SK-N-SH (cell line): Measurements from ENCODE around the gene SPTBN5. TPM values are rescaled to one million over a fixed set of nuclear protein-coding genes. Genes with fewer than 3 reads are reported as not detected.

Source experiments
- CTCF ChIA-PET: fragments of 300-600, 350-600 bp; formaldehyde crosslinking; extraction: SDS; loops from one replicate; lab custom pipeline; 2021; lab: Yijun Ruan, JAX
- POLR2A ChIA-PET: fragments of 350-600 bp; sonication (Branson Sonifier 250); formaldehyde crosslinking; extraction: SDS; loops from one replicate; lab custom pipeline; 2020; ENCODE audit warnings: antibody characterized with exemption, inconsistent platforms; lab: Yijun Ruan, JAX
- DNase-seq: peaks from one replicate; pipeline ENCODE4 v3.0.0; 2012
- H2AFZ ChIP-seq: fragments of 200-600 bp; sonication (generic); 2 replicates; pipeline ENCODE4 v1.8.1; 2016; ENCODE audit warnings: antibody characterized with exemption, mild to moderate bottlenecking, low read depth
- H3F3A ChIP-seq: fragments of 200-600 bp; sonication (generic); replicated peaks from 2 replicates; pipeline ENCODE3; 2016; ENCODE audit warnings: antibody characterized with exemption, mild to moderate bottlenecking; ENCODE audit not compliant: insufficient read depth
- H3K27ac ChIP-seq, 2 experiments: fragments of 200-500 bp in 1 of 2; fragments of 200-600 bp in 1 of 2; sonication (Bioruptor generic) in 1 of 2; sonication (generic), shearing (Covaris generic) in 1 of 2; 2 replicates each; pipeline versions ENCODE4 v1.5.1 to v1.6.1; 2014 to 2016; ENCODE audit warnings: low read depth in 2 of 2, inconsistent platforms in 1 of 2, low read length in 1 of 2, mild to moderate bottlenecking in 1 of 2, mixed read lengths in 1 of 2
- H3K27me3 ChIP-seq: fragments of 200-600 bp; sonication (generic), shearing (Covaris generic); 2 replicates; pipeline ENCODE4 v1.6.1; 2016; ENCODE audit warnings: mixed run types; ENCODE audit not compliant: insufficient read depth
- H3K36me3 ChIP-seq, 2 experiments: fragments of 200-500 bp in 1 of 2; fragments of 200-600 bp in 1 of 2; sonication (Bioruptor generic) in 1 of 2; sonication (generic) in 1 of 2; replicated peaks in 1 of 2; 2 replicates each; pipeline versions ENCODE3 to v1.5.1; 2014 to 2016; ENCODE audit warnings: low read length in 1 of 2, mild to moderate bottlenecking in 1 of 2; ENCODE audit not compliant: insufficient read depth in 2 of 2, control insufficient read depth in 1 of 2
- H3K4me1 ChIP-seq, 2 experiments: fragments of 200-500 bp in 1 of 2; fragments of 200-600 bp in 1 of 2; sonication (Bioruptor generic) in 1 of 2; sonication (generic), shearing (Covaris generic) in 1 of 2; 2 replicates each; pipeline versions ENCODE4 v1.5.1 to v1.6.1; 2014 to 2016; ENCODE audit warnings: low read depth in 1 of 2, low read length in 1 of 2, mixed run types in 1 of 2; ENCODE audit not compliant: insufficient read depth in 2 of 2, control insufficient read depth in 1 of 2
- H3K4me2 ChIP-seq: fragments of 200-600 bp; sonication (generic), shearing (Covaris generic); 2 replicates; pipeline ENCODE4 v1.6.1; 2017; ENCODE audit warnings: mixed run types
- H3K4me3 ChIP-seq, 2 experiments: fragments of 200-500 bp in 1 of 2; fragments of 200-600 bp in 1 of 2; sonication (Bioruptor generic) in 1 of 2; sonication (generic), shearing (Covaris generic) in 1 of 2; 2 replicates each; pipeline versions ENCODE4 v1.5.1 to v1.8.1; 2014 to 2016; ENCODE audit warnings: low read depth in 2 of 2, inconsistent platforms in 1 of 2, low read length in 1 of 2, mild to moderate bottlenecking in 1 of 2, mixed read lengths in 1 of 2, moderate library complexity in 1 of 2
- H3K79me2 ChIP-seq: fragments of 200-600 bp; sonication (generic); 2 replicates; pipeline ENCODE4 v1.8.1; 2017; ENCODE audit warnings: mild to moderate bottlenecking; ENCODE audit not compliant: insufficient read depth
- H3K9ac ChIP-seq: fragments of 200-600 bp; sonication (generic); 2 replicates; pipeline ENCODE4 v1.6.1; 2017; ENCODE audit warnings: mixed run types
- H3K9me2 ChIP-seq: fragments of 200-600 bp; sonication (generic); 2 replicates; pipeline ENCODE4 v1.6.1; 2017; ENCODE audit warnings: mixed run types
- H3K9me3 ChIP-seq: fragments of 200-600 bp; sonication (generic); 2 replicates; pipeline ENCODE4 v1.6.1; 2017; ENCODE audit warnings: mixed run types, mild to moderate bottlenecking, moderate library complexity
- H4K20me1 ChIP-seq: fragments of 200-600 bp; sonication (generic); 2 replicates; pipeline ENCODE4 v1.6.1; 2017; ENCODE audit warnings: mild to moderate bottlenecking, mixed run types; ENCODE audit not compliant: insufficient read depth
- ELF1 ChIP-seq: IDR thresholded peaks from 2 replicates; pipeline ENCODE4 v1.4.0; 2012
- EP300 ChIP-seq, 2 experiments: IDR thresholded peaks; 2 replicates each; pipeline versions ENCODE4 v1.4.0 to v1.6.1; 2012; ENCODE audit warnings: borderline replicate concordance in 1 of 2, low read depth in 1 of 2, low read length in 1 of 2
- EZH2phosphoT487 ChIP-seq: fragments of 200-600 bp; sonication (generic); IDR thresholded peaks from 2 replicates; pipeline ENCODE4 v1.6.1; 2017; ENCODE audit warnings: low read depth, mixed run types, mild to moderate bottlenecking, antibody characterized with exemption, moderate library complexity, borderline replicate concordance
- MEF2A ChIP-seq: IDR thresholded peaks from 2 replicates; pipeline ENCODE4 v1.4.0; 2012; ENCODE audit warnings: low read depth, borderline replicate concordance
- MXI1 ChIP-seq: IDR thresholded peaks from 2 replicates; pipeline ENCODE4 v1.6.1; 2012; ENCODE audit warnings: mild to moderate bottlenecking, low read depth, low read length, improper control_type of control experiment
- NFIC ChIP-seq: IDR thresholded peaks from 2 replicates; pipeline ENCODE4 v1.4.0; 2012; ENCODE audit warnings: borderline replicate concordance
- RAD21 ChIP-seq: IDR thresholded peaks from 2 replicates; pipeline ENCODE4 v1.6.1; 2012; ENCODE audit warnings: mild to moderate bottlenecking, low read length
- RCOR1 ChIP-seq: fragments of 150-350 bp; IDR thresholded peaks from 2 replicates; pipeline ENCODE4 v1.6.1; 2017; ENCODE audit warnings: antibody characterized with exemption, low read length
- RFX5 ChIP-seq: IDR thresholded peaks from 2 replicates; pipeline ENCODE4 v1.6.1; 2012; ENCODE audit warnings: mild to moderate bottlenecking, improper control_type of control experiment, low read length
- RXRA ChIP-seq: IDR thresholded peaks from 2 replicates; pipeline ENCODE4 v1.4.0; 2012; ENCODE audit warnings: low read depth, mild to moderate bottlenecking, borderline replicate concordance
- TCF12 ChIP-seq: IDR thresholded peaks from 2 replicates; pipeline ENCODE4 v1.4.0; 2012
- WGBS: methylation state at CpG from one replicate; pipeline ENCODE4 v1.1.6; 2017; ENCODE audit warnings: low lambda C conversion rate; 5-methylcytosine and 5-hydroxymethylcytosine counted together
- polyA plus RNA-seq, 3 experiments: library from polyadenylated mRNA; depleted of rRNA; stranded (reverse); fragments of >200 nt; gene quantifications; 2 replicates each; pipeline ENCODE4 v1.2.3, GENCODE V29; 2012
- TF ChIP-seq, protein P1 (sequence below): fragments of 150-350 bp; IDR thresholded peaks from 2 replicates; pipeline ENCODE4 v1.6.1; 2017; ENCODE audit warnings: antibody characterized with exemption, low read length, low read depth, borderline replicate concordance
- TF ChIP-seq, protein P2 (sequence below): fragments of 150-350 bp; IDR thresholded peaks from 2 replicates; pipeline ENCODE4 v1.6.1; 2016; ENCODE audit warnings: mild to moderate bottlenecking, low read depth, low read length
- TF ChIP-seq, protein P3 (sequence below): IDR thresholded peaks from 2 replicates; pipeline ENCODE4 v1.4.0; 2012; ENCODE audit warnings: low read depth, borderline replicate concordance

The SPTBN5 gene
- polyA plus RNA-seq, 1 of the 3 experiments (the other 2 are of a cell fraction) = 0.23 TPM

DNA sequence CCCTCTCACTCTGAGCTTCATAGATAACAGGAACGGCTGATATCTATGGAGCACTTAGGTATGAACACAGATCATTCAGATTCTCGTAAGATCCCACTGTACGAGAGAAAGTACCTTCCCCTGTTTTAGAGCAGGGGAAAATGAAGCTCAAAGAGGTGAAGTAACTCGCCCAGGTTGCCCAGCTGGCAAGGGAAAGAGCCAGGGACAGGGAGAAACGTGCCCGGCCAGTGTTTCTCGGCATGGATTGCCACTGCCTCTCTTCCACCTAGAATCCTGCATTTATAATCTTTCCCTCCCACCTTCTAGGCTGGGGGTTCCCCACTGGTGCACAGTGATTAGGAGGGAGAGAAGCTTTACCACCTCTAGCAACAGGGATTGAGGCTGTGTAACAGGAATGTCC, 39.5 kb upstream of the SPTBN5 start:
- peaks cover 17% of the 10 kb centered on the region for H3F3A ChIP-seq
- H3K9me2 ChIP-seq = no peaks in the 10 kb centered on the region
- peak overlapping the region in 1 of 2 experiments; percentile 7; a peak in 1 of 4 replicates for H3K27ac ChIP-seq
- peaks cover 14 to 43% of the 10 kb centered on the region in 2 experiments for H3K4me1 ChIP-seq
- H3K4me3 ChIP-seq = no peak overlapping the region
- no peak overlapping the region; the same call in 1 of the 2 replicates for H3K9ac ChIP-seq
- 95% methylated on average over 7 of the region's 7 CpGs for WGBS
- peaks cover 13% of the 10 kb centered on the region for H3K79me2 ChIP-seq
- no peaks in the 10 kb centered on the region for H4K20me1 ChIP-seq
- no peak overlapping the region for H3K4me2 ChIP-seq
- TF ChIP-seq, protein P1, sequence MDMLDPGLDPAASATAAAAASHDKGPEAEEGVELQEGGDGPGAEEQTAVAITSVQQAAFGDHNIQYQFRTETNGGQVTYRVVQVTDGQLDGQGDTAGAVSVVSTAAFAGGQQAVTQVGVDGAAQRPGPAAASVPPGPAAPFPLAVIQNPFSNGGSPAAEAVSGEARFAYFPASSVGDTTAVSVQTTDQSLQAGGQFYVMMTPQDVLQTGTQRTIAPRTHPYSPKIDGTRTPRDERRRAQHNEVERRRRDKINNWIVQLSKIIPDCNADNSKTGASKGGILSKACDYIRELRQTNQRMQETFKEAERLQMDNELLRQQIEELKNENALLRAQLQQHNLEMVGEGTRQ = no peak
- TF ChIP-seq RXRA = no peak
- no peak for TF ChIP-seq RCOR1
- no peak for TF ChIP-seq RAD21
- TF ChIP-seq MEF2A = no peak
- TF ChIP-seq, protein P2, sequence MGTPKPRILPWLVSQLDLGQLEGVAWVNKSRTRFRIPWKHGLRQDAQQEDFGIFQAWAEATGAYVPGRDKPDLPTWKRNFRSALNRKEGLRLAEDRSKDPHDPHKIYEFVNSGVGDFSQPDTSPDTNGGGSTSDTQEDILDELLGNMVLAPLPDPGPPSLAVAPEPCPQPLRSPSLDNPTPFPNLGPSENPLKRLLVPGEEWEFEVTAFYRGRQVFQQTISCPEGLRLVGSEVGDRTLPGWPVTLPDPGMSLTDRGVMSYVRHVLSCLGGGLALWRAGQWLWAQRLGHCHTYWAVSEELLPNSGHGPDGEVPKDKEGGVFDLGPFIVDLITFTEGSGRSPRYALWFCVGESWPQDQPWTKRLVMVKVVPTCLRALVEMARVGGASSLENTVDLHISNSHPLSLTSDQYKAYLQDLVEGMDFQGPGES = no peak
- TF ChIP-seq, protein P3, sequence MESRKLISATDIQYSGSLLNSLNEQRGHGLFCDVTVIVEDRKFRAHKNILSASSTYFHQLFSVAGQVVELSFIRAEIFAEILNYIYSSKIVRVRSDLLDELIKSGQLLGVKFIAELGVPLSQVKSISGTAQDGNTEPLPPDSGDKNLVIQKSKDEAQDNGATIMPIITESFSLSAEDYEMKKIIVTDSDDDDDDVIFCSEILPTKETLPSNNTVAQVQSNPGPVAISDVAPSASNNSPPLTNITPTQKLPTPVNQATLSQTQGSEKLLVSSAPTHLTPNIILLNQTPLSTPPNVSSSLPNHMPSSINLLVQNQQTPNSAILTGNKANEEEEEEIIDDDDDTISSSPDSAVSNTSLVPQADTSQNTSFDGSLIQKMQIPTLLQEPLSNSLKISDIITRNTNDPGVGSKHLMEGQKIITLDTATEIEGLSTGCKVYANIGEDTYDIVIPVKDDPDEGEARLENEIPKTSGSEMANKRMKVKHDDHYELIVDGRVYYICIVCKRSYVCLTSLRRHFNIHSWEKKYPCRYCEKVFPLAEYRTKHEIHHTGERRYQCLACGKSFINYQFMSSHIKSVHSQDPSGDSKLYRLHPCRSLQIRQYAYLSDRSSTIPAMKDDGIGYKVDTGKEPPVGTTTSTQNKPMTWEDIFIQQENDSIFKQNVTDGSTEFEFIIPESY = no peak
- TF ChIP-seq MXI1 = no peak
- no peak for TF ChIP-seq EZH2phosphoT487
- TF ChIP-seq TCF12 = no peak
- no peak for TF ChIP-seq RFX5
- TF ChIP-seq EP300 (IDR thresholded peaks at IDR 0.05; ENCODE audit: borderline replicate concordance in 1 of 2, low read depth in 1 of 2, low read length in 1 of 2) = no peak
- TF ChIP-seq ELF1 = no peak
- TF ChIP-seq NFIC = no peak
- ChIA-PET CTCF (interaction anchor here (0.6 to 1.8 kb wide), 4 partner anchors 9 to 31 kb away, joined by 3 to 5 read pairs (median 4); no protein-coding TSS in a partner anchor), POLR2A (no interaction called here)
- no peaks in the 10 kb centered on the region for H3K9me3 ChIP-seq
- no peaks in the 10 kb centered on the region for H3K27me3 ChIP-seq
- no peak overlapping the region for H2AFZ ChIP-seq
- DNase-seq = no peak
- H3K36me3 ChIP-seq = peaks cover 0 to 6% of the 10 kb centered on the region in 2 experiments
